WERI-Rb-1 (cell line): ENCODE data around the gene SOCS2.

ENCODE experiments used
- DNase-seq: peaks from one replicate; pipeline ENCODE4 v3.0.0-alpha.2; 2020
- H3K27ac ChIP-seq: fragments of 250-450 bp; sonication (Bioruptor Pico); 2 replicates; pipeline ENCODE4 v1.5.1; 2020; ENCODE audit warnings: mild to moderate bottlenecking, moderate library complexity
- H3K27me3 ChIP-seq: fragments of 250-450 bp; sonication (Bioruptor Pico); 2 replicates; pipeline ENCODE4 v1.5.1; 2021; ENCODE audit warnings: mild to moderate bottlenecking, low read depth, moderate library complexity; ENCODE audit not compliant: insufficient read depth, severe bottlenecking
- H3K36me3 ChIP-seq: fragments of 250-450 bp; sonication (Bioruptor Pico); 2 replicates; pipeline ENCODE4 v1.5.1; 2020; ENCODE audit warnings: mild to moderate bottlenecking, moderate library complexity
- H3K4me3 ChIP-seq: 2 replicates; pipeline ENCODE4 v1.5.1; 2011; ENCODE audit warnings: low read depth, mild to moderate bottlenecking, control low read depth, low read length
- H3K9me3 ChIP-seq: fragments of 250-450 bp; sonication (Bioruptor Pico); 2 replicates; pipeline ENCODE4 v1.5.1; 2021; ENCODE audit warnings: mild to moderate bottlenecking, moderate library complexity; ENCODE audit not compliant: severe bottlenecking
- TF ChIP-seq, protein P1 (sequence below): IDR thresholded peaks from 2 replicates; pipeline ENCODE4 v1.5.1; 2011; ENCODE audit warnings: low read depth, mild to moderate bottlenecking, control low read depth, inconsistent platforms, low read length

SOCS2 gene

GRCh38 chr12:93536111-93536765 lies 36.2 kb upstream of the SOCS2 start:
- Histone ChIP-seq H3K27ac (no peak overlapping the region), H3K9me3 (no peaks in the 10 kb centered on the region), H3K27me3 (no peaks in the 10 kb centered on the region), H3K4me3 (no peak overlapping the region), H3K36me3 (no peaks in the 10 kb centered on the region)
- DNase-seq: no peak
- TF ChIP-seq, protein P1, sequence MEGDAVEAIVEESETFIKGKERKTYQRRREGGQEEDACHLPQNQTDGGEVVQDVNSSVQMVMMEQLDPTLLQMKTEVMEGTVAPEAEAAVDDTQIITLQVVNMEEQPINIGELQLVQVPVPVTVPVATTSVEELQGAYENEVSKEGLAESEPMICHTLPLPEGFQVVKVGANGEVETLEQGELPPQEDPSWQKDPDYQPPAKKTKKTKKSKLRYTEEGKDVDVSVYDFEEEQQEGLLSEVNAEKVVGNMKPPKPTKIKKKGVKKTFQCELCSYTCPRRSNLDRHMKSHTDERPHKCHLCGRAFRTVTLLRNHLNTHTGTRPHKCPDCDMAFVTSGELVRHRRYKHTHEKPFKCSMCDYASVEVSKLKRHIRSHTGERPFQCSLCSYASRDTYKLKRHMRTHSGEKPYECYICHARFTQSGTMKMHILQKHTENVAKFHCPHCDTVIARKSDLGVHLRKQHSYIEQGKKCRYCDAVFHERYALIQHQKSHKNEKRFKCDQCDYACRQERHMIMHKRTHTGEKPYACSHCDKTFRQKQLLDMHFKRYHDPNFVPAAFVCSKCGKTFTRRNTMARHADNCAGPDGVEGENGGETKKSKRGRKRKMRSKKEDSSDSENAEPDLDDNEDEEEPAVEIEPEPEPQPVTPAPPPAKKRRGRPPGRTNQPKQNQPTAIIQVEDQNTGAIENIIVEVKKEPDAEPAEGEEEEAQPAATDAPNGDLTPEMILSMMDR: no peak

- H3K36me3 ChIP-seq: no peaks in the 10 kb centered on the region
- no peaks in the 10 kb centered on the region for H3K9me3 ChIP-seq
- TF ChIP-seq, protein P1: no peak
- no peak for DNase-seq
- no peak overlapping the region for H3K27ac ChIP-seq
- H3K4me3 ChIP-seq: no peak overlapping the region
- no peaks in the 10 kb centered on the region for H3K27me3 ChIP-seq
Measured at GRCh38 chr12:93536766-93537488, 35.5 kb upstream of the SOCS2 start.

- H3K27me3 ChIP-seq: no peaks in the 10 kb centered on the region
- H3K9me3 ChIP-seq: no peaks in the 10 kb centered on the region
- TF ChIP-seq, protein P1: no peak
Measured at GRCh38 chr12:93537769-93538168, 34.7 kb upstream of the SOCS2 start.

DNA sequence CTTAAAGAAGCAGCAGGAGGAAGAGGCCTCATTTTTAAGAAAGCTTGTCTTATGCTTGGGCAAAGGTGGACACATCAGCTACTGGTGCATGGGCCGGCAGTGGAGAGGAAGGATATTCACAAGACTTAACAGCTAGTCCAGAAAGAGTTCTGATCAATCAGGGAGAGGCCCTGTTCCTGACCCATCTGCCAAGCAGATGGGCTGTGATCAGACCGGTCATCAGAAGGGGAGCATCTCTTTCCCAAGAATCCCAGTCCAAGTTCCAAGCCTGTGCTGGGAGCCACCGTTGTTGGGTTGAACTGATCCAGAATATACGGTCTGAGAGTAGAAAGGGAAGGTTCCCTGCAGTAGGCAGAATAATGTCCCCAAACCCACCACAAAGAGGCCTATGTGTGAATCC lies 32.7 kb upstream of the SOCS2 start:
- Histone ChIP-seq H3K27ac (no peak overlapping the region), H3K27me3 (no peaks in the 10 kb centered on the region), H3K4me3 (no peak overlapping the region), H3K36me3 (no peaks in the 10 kb centered on the region), H3K9me3 (no peaks in the 10 kb centered on the region)
- DNase-seq: no peak
- TF ChIP-seq, protein P1: no peak

More at GRCh38 chr12:93537769-93538168, 34.7 kb upstream of the SOCS2 start:
- H3K4me3 ChIP-seq: no peak overlapping the region
- no peak for DNase-seq
- no peaks in the 10 kb centered on the region for H3K36me3 ChIP-seq
- no peak overlapping the region for H3K27ac ChIP-seq

DNA sequence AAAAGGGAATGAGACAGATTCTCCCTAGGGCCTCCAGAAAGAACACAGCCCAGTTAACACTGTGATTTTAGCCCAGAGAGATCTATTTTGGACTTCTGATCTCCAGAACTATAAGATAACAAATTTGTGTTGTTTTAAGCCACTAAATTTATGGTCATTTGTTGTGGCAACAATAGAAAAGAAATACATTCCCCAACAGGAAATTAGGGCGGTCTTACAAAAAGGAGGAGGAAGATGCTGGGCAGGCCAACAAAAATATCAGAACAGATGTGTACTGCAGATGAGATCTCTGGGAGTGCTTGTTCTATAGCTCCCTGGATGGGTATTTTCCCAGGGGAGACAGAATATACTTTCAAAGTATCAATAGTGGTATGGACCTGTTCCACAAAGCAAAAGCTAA lies 32.0 kb upstream of the SOCS2 start:
- Histone ChIP-seq H3K27me3 (no peaks in the 10 kb centered on the region), H3K36me3 (no peaks in the 10 kb centered on the region), H3K27ac (no peak overlapping the region), H3K4me3 (no peak overlapping the region), H3K9me3 (no peaks in the 10 kb centered on the region)
- TF ChIP-seq, protein P1: no peak
- no peak for DNase-seq
